Measurements from ENCODE around the gene GNAQ.

GNAQ gene

DNA sequence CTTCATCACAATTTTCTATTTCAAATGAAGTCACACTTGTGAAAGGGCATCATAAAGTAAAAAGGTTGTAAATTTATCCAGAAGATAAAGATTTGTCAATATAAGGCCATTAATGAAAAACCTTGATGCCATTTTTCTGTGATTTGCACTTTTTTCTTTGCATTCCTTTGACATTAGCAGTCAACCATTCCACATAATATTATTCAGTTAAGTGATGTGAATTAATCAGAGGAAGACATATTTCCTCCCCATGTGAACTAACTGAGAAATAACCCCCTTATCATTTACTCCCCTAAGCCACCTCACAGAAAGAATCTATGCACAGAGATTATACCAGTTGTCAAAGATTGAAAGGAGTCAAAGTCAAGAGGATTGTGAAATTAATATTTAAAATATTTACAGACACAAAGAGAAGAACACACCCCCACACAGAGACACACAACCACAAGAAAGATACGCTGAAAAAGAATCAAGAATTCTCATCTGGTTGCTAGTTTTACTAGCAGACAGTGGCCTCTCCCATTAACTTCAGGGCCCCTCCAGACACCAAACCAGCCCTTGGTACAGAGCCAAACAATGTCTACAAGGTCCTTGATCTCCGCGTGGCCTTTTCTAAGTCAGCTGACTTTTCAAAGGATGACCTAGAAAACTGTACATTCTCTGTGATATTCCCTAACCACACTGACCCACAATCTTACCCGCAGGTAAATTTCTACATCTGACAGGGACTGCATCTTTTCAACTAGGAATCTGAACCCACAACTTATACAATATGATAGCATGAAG lies 29.5 kb downstream of the GNAQ start:
- Histone ChIP-seq H3K9me3 (ENCODE audit: control insufficient read depth in 2 of 2, low read length in 2 of 2) (no peaks in the 10 kb centered on the region), H3K27ac (ENCODE audit: low read length) (no peak overlapping the region), H3K9ac (ENCODE audit: low read length in 2 of 2) (no peak overlapping the region), H3K36me3 (ENCODE audit: control insufficient read depth in 2 of 2, insufficient read depth in 2 of 2, low read length in 2 of 2) (no peaks in the 10 kb centered on the region), H3K4me3 (ENCODE audit: low read length in 2 of 2) (no peak overlapping the region), H3K4me1 (ENCODE audit: control insufficient read depth, insufficient read depth, low read length) (peaks cover 3% of the 10 kb centered on the region), H3K27me3 (ENCODE audit: control insufficient read depth in 1 of 2, insufficient read depth in 2 of 2, low read length in 2 of 2) (no peaks in the 10 kb centered on the region)

DNA sequence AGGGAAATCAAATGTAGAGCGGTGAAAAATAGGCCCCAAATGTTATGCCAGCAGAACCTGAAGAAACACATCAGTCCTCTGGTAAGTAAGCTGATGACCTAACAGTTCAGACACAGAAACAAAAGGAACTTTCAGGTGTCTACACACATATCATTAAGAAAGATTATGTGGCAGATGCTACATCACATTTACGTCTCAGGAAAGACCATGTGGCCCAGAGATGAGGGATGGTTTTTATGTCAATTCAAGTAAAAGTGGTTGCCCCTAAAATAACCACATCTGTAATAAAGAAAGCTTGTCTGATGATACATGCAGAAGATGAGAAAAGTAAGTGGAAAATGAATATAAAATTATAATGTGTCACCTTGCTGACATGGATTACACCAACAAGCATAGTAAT lies 31.4 kb downstream of the GNAQ start:
- H3K27ac ChIP-seq (ENCODE audit: low read length): no peak overlapping the region
- peaks cover 3% of the 10 kb centered on the region for H3K4me1 ChIP-seq (ENCODE audit: control insufficient read depth, insufficient read depth, low read length)
- H3K9me3 ChIP-seq (ENCODE audit: control insufficient read depth in 2 of 2, low read length in 2 of 2): no peaks in the 10 kb centered on the region
- no peak overlapping the region for H3K9ac ChIP-seq (ENCODE audit: low read length in 2 of 2)
- no peak overlapping the region for H3K4me3 ChIP-seq (ENCODE audit: low read length in 2 of 2)
- no peaks in the 10 kb centered on the region for H3K27me3 ChIP-seq (ENCODE audit: control insufficient read depth in 1 of 2, insufficient read depth in 2 of 2, low read length in 2 of 2)
- no peaks in the 10 kb centered on the region for H3K36me3 ChIP-seq (ENCODE audit: control insufficient read depth in 2 of 2, insufficient read depth in 2 of 2, low read length in 2 of 2)

DNA sequence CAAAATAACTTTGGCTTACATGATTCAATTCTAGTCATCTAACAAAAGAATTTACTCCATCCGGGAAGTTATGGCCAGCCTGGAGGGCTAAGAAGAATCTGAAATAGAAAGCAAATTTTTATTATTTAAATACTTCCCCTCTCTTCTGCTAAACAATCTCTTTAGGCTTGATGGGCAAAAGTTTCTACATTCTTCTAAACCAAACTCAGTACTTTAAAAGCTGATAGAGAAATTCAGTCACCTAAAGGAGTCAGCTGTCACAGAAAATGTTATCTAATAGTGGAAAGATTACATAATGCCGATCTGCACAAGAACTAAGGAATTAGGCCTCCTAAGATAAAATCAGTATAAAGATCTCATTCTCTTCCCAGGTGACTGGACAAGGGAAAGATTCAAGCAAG lies 32.4 kb downstream of the GNAQ start:
- Histone ChIP-seq H3K4me3 (ENCODE audit: low read length in 2 of 2) (no peak overlapping the region), H3K36me3 (ENCODE audit: control insufficient read depth in 2 of 2, insufficient read depth in 2 of 2, low read length in 2 of 2) (no peaks in the 10 kb centered on the region), H3K4me1 (ENCODE audit: control insufficient read depth, insufficient read depth, low read length) (peaks cover 3% of the 10 kb centered on the region), H3K27me3 (ENCODE audit: control insufficient read depth in 1 of 2, insufficient read depth in 2 of 2, low read length in 2 of 2) (no peaks in the 10 kb centered on the region), H3K27ac (ENCODE audit: low read length) (no peak overlapping the region), H3K9me3 (ENCODE audit: control insufficient read depth in 2 of 2, low read length in 2 of 2) (no peaks in the 10 kb centered on the region), H3K9ac (ENCODE audit: low read length in 2 of 2) (no peak overlapping the region)

DNA sequence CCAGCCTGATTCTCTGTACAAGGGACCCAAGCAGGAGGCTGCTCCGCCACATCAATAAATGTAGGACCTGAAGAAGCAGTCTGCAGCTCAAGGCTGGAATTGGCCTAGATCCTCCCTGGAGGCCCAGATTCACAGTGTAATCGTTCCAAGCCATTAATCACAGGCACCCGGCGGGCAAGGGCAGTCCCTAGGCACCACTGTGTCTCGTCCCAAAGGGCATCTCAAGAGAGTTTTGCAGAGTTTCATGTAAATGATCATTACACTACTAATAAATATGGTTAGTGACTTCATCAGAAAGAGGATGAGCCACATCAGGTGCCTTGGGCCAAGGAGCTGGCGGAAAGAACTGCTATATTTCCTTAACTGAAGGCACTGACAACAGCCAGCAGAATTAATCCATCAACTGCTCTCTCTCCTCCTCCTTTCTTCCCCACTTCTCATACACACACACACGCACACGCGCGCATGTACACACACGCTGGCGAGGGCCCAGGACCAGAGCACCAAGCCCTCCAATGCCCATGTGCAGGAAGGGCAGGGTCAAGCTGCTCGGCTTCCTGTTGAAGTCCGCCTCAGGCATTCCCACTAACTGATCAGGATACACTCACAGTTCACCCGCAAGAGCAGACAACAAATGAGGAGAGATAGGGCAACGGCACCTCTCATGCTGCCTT lies 33.9 kb downstream of the GNAQ start:
- H3K27ac ChIP-seq (ENCODE audit: low read length): no peak overlapping the region

DNA sequence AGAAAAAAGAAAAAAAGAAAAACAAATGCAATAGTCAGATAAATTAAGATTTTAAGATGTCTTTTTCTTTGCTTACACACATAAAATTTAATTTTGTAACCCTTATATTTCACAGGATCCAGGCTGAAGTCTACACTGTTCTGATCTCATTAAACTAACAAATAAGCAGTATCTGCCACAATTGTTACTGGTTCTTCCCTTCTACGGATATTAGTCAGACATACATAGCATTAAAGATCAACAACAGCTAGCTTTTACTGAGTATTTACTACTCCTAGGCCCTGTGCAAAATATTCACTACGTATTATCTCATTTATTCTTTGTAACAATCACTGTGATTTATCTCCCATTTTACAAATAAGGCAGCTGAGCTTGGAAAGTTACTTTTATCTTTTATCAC lies 34.9 kb downstream of the GNAQ start:
- Histone ChIP-seq H3K9ac (ENCODE audit: low read length in 2 of 2) (no peak overlapping the region), H3K4me3 (ENCODE audit: low read length in 2 of 2) (no peak overlapping the region), H3K4me1 (ENCODE audit: control insufficient read depth, insufficient read depth, low read length) (peaks cover 3% of the 10 kb centered on the region), H3K36me3 (ENCODE audit: control insufficient read depth in 2 of 2, insufficient read depth in 2 of 2, low read length in 2 of 2) (no peaks in the 10 kb centered on the region), H3K27ac (ENCODE audit: low read length) (no peak overlapping the region), H3K27me3 (ENCODE audit: control insufficient read depth in 1 of 2, insufficient read depth in 2 of 2, low read length in 2 of 2) (no peaks in the 10 kb centered on the region), H3K9me3 (ENCODE audit: control insufficient read depth in 2 of 2, low read length in 2 of 2) (no peaks in the 10 kb centered on the region)

More for the DNA sequence above, 33.9 kb downstream of the GNAQ start:
- H3K9me3 ChIP-seq (ENCODE audit: control insufficient read depth in 2 of 2, low read length in 2 of 2): no peaks in the 10 kb centered on the region
- no peak overlapping the region for H3K9ac ChIP-seq (ENCODE audit: low read length in 2 of 2)
- H3K36me3 ChIP-seq (ENCODE audit: control insufficient read depth in 2 of 2, insufficient read depth in 2 of 2, low read length in 2 of 2): no peaks in the 10 kb centered on the region
- H3K27me3 ChIP-seq (ENCODE audit: control insufficient read depth in 1 of 2, insufficient read depth in 2 of 2, low read length in 2 of 2): no peaks in the 10 kb centered on the region
- no peak overlapping the region for H3K4me3 ChIP-seq (ENCODE audit: low read length in 2 of 2)
- peaks cover 3% of the 10 kb centered on the region for H3K4me1 ChIP-seq (ENCODE audit: control insufficient read depth, insufficient read depth, low read length)

DNA sequence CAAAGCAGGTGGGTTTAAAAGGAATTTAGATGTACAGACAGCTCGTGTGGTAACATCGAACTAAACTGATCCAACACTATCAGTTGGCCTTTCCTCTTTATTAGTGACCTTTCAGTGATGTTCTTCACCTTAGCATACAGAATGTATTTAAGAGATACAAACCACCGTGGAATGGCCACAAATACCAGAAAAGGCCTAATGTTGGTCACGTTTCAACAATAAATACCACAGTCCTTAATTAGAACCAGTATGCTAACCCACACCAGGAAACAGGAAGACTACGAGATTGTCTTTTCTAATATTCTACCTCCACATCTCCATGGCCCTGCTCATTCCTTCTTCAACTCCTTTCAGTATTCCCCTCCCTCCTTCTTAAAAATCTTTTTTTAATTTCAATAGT lies 40.4 kb downstream of the GNAQ start:
- H3K9me3 ChIP-seq (ENCODE audit: control insufficient read depth in 2 of 2, low read length in 2 of 2): no peaks in the 10 kb centered on the region
- H3K9ac ChIP-seq (ENCODE audit: low read length in 2 of 2): no peak overlapping the region
- H3K4me3 ChIP-seq (ENCODE audit: low read length in 2 of 2): no peak overlapping the region
- H3K27ac ChIP-seq (ENCODE audit: low read length): no peak overlapping the region
- peaks cover 10% of the 10 kb centered on the region for H3K4me1 ChIP-seq (ENCODE audit: control insufficient read depth, insufficient read depth, low read length)
- no peaks in the 10 kb centered on the region for H3K36me3 ChIP-seq (ENCODE audit: control insufficient read depth in 2 of 2, insufficient read depth in 2 of 2, low read length in 2 of 2)
- no peaks in the 10 kb centered on the region for H3K27me3 ChIP-seq (ENCODE audit: control insufficient read depth in 1 of 2, insufficient read depth in 2 of 2, low read length in 2 of 2)

DNA sequence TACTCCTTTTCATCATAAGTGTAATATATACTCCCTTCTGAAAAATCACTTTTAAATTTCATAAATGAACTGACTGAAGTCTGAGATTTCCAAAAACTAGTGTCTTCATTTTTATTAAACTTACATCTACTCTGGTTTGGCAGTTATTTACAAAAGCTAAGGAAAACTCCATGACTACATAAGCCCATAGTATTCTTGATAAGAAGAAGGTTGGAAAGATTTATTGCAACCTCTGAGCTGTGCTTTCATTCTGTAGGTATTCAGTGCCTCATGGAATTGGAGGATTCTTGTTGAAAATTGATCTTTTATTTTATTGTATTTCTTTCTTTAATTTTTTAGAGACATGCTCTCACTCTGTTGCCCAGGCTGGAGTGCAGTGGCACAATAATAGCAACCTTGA lies 41.7 kb downstream of the GNAQ start:
- Histone ChIP-seq H3K4me1 (ENCODE audit: control insufficient read depth, insufficient read depth, low read length) (peaks cover 12% of the 10 kb centered on the region), H3K36me3 (ENCODE audit: control insufficient read depth in 2 of 2, insufficient read depth in 2 of 2, low read length in 2 of 2) (no peaks in the 10 kb centered on the region), H3K9me3 (ENCODE audit: control insufficient read depth in 2 of 2, low read length in 2 of 2) (no peaks in the 10 kb centered on the region), H3K4me3 (ENCODE audit: low read length in 2 of 2) (no peak overlapping the region), H3K27ac (ENCODE audit: low read length) (no peak overlapping the region), H3K27me3 (ENCODE audit: control insufficient read depth in 1 of 2, insufficient read depth in 2 of 2, low read length in 2 of 2) (no peaks in the 10 kb centered on the region), H3K9ac (ENCODE audit: low read length in 2 of 2) (no peak overlapping the region)

DNA sequence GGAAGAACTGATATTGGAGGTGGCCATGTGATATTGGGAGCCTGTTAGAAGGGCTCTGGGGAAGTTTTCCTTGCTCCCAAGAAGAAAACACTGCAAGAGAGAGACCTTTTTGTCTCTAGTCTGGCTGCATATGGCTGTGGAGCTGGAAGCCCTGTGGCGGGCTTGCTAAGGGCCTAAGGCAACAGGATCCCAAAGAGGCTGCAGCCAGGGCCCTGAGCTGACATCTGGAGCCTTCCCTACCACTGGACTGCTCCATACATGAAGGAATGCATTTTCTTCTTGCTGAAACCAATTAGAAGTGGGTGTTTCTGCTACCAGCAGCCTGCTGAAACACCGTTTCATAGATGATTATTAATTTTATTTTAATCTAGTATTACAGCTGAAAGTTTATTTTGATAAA lies 42.2 kb downstream of the GNAQ start:
- Histone ChIP-seq H3K36me3 (ENCODE audit: control insufficient read depth in 2 of 2, insufficient read depth in 2 of 2, low read length in 2 of 2) (no peaks in the 10 kb centered on the region), H3K27ac (ENCODE audit: low read length) (no peak overlapping the region), H3K27me3 (ENCODE audit: control insufficient read depth in 1 of 2, insufficient read depth in 2 of 2, low read length in 2 of 2) (no peaks in the 10 kb centered on the region), H3K4me3 (ENCODE audit: low read length in 2 of 2) (peak overlapping the region in 1 of 2 donors; percentile 29), H3K4me1 (ENCODE audit: control insufficient read depth, insufficient read depth, low read length) (peaks cover 12% of the 10 kb centered on the region), H3K9me3 (ENCODE audit: control insufficient read depth in 2 of 2, low read length in 2 of 2) (no peaks in the 10 kb centered on the region), H3K9ac (ENCODE audit: low read length in 2 of 2) (no peak overlapping the region)

DNA sequence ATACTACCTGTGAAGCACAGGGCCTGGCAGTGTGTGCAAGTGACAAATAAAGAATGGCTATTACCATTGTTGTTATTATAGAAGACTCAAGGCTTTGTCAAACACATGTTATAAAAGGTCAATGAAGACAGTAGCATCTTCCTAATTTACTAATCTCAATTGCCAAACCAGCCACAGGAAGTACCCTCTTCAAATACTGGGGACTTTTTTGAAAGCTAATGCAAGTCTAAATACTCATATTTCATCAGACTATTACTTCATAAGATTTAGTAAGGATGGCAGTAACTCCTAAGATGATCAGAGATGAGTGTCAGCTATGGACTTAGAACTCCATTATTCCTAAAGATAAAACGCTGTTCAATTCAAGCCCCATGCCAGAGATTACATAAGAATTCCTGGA lies 43.0 kb downstream of the GNAQ start:
- Histone ChIP-seq H3K4me1 (ENCODE audit: control insufficient read depth, insufficient read depth, low read length) (peaks cover 12% of the 10 kb centered on the region), H3K4me3 (ENCODE audit: low read length in 2 of 2) (no peak overlapping the region), H3K36me3 (ENCODE audit: control insufficient read depth in 2 of 2, insufficient read depth in 2 of 2, low read length in 2 of 2) (no peaks in the 10 kb centered on the region), H3K27ac (ENCODE audit: low read length) (no peak overlapping the region), H3K27me3 (ENCODE audit: control insufficient read depth in 1 of 2, insufficient read depth in 2 of 2, low read length in 2 of 2) (no peaks in the 10 kb centered on the region), H3K9ac (ENCODE audit: low read length in 2 of 2) (no peak overlapping the region), H3K9me3 (ENCODE audit: control insufficient read depth in 2 of 2, low read length in 2 of 2) (no peaks in the 10 kb centered on the region)

DNA sequence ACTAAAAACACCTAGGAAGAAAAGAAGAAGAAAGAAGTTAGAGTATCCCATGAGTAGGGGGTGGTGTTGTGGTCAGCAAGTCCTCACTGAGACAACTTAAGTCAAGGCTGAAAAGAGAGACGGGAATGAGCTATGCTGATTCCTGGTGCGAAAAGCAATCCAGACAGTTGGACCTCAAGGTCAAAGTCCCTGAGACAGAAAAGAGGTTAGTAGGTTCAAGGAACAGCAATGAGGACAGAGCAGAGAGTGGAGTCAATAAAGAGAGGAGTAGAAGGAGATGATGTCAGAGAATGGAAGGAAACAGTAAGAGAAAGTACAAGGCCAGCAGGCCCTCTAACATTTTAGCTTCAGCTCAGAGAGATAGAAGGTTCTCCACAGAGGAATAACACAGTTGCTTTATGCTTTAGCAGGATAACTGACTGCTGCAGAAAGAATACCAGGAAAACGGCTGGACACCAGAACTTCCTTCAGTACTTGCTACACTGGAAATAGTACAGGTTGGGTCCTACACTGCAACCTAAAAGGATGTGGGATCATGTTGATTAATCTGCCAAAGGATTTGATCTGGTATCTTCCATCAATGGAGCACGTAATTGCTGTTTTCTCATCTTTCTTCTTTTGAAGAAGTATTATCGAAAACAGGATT lies 43.6 kb downstream of the GNAQ start:
- no peak overlapping the region for H3K4me3 ChIP-seq (ENCODE audit: low read length in 2 of 2)
- no peak overlapping the region for H3K9ac ChIP-seq (ENCODE audit: low read length in 2 of 2)
- H3K4me1 ChIP-seq (ENCODE audit: control insufficient read depth, insufficient read depth, low read length): peaks cover 12% of the 10 kb centered on the region
- H3K36me3 ChIP-seq (ENCODE audit: control insufficient read depth in 2 of 2, insufficient read depth in 2 of 2, low read length in 2 of 2): no peaks in the 10 kb centered on the region
- no peaks in the 10 kb centered on the region for H3K27me3 ChIP-seq (ENCODE audit: control insufficient read depth in 1 of 2, insufficient read depth in 2 of 2, low read length in 2 of 2)
- no peak overlapping the region for H3K27ac ChIP-seq (ENCODE audit: low read length)
- H3K9me3 ChIP-seq (ENCODE audit: control insufficient read depth in 2 of 2, low read length in 2 of 2): no peaks in the 10 kb centered on the region
